NCI-H2029 (cell line): Measurements from ENCODE around the gene TAF3.

ENCODE experiments used
- DNase-seq: peaks from one replicate; lab custom pipeline; 2025; lab: John Stamatoyannopoulos, UW

TAF3 gene

DNA sequence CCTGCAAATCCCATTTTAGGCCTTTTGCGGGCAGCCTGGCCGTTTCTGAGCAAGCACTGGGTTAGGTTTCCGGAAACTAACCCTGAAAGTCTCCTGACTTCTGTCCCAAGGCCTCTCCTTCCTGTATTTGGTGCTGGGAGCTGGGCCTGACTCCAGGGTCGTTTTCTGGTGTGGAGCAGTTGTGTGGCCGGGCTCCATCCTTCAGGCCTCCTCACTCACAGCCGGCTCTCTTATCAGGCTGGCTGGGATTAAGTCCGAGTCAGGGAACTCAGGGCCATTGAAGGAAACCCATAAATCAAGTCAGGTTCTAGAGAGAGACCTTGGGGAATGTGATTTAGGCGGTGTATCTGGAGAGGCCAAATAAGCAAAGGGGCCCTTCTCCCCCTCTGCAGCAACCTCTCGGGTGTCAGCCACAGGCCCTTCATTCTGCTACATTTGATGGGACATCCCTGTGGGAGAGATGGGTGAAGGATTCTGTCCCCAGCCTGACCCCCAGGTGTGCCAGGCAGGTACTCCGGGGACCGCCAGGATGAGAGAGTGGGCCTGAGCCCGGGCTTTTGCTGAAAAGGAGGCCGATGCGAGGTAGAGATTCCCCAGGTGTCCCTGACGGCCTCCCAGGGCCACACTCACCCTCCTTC is 239.4 kb downstream of the TAF3 start:
- no peak for DNase-seq

DNA sequence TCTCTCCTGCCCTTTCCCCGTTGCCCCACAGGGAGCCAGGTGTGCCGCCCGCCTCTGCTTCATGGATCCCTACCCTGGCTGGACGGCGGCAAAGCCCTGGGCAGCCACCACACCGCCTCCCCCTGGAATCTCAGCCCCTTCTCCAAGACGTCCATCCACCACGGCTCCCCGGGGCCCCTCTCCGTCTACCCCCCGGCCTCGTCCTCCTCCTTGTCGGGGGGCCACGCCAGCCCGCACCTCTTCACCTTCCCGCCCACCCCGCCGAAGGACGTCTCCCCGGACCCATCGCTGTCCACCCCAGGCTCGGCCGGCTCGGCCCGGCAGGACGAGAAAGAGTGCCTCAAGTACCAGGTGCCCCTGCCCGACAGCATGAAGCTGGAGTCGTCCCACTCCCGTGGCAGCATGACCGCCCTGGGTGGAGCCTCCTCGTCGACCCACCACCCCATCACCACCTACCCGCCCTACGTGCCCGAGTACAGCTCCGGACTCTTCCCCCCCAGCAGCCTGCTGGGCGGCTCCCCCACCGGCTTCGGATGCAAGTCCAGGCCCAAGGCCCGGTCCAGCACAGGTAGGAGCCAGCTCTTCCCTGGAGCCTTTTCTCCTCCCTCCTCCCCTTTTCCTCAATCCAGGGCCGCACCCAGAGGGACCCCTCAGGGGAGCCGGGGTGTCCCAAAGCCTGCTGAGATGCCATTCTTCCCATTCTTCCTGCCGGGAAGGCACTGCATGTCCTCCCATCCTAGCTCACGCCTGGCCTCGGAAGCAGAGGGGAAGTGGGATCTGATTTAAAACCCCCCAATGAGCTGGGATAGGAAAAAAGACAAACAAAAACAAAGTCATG is 240.2 kb downstream of the TAF3 start:
- DNase-seq = no peak

DNA sequence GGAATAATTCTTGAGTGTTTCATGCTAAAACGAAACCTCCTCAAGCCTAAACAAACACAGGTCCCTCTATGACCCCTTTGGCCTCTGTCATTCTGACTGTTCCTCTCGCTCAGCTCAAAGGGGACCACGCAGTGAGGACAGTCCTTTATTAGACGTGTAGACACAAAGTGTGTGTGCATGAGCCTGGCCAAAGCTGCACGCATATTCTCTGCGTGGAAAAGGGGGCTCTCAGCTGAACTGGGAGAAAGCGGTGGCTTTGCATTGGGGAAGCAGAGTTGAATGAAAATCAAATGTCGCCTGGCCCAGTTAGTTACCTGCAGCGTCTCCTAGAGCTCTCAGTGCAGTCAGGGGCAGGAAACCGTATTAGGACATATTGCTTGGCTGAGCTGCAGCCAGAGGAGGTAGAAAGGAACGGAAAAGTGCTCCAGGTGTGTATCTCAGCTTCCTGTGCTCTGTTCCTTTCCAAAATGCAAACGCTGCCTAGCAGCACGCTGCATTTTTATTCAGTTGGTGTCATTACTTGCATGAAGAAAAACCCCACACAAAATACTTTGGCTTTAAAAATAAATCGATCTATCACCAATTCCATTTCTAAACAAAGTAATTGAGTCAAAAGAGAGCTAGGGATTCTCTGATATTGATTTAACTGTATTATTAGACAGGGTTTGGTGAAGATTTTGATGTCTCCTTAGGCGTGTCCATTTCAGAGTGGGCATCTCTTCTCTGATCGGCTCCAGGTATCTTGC is 241.1 kb downstream of the TAF3 start:
- DNase-seq = no peak

DNA sequence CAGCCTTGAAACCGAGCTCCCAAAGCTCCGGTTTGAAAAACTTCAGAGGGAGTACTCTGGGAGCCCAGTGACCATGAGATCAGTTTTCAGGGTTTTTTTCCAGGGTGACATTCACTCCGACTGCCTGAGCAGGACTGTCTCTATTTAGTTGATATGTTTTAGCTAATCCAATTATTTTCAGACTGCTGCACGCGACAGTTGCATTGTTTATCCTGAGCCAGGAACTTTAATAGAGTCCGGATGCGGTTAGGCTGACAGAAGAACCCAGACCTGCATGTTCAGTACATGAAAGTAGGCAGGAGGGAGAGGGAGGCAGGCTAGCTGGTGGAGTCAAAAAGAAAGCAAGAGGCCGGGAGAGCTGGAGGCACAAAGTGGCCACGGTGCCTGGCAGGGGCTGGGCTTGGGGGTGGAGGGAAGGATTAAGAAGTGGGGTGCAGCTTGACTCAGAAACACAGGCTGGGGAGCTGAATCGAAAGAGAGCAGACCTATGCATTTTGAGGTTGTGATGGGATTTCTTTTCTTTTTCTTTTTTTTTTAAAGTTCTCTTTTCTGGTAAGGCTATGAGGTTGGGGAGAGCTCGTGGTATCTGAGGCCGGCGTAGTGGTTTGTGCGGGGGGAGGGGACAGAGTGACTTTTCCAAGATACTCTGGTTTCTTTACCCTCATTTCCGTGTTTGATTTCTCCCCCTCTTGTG is 241.9 kb downstream of the TAF3 start:
- DNase-seq = no peak

DNA sequence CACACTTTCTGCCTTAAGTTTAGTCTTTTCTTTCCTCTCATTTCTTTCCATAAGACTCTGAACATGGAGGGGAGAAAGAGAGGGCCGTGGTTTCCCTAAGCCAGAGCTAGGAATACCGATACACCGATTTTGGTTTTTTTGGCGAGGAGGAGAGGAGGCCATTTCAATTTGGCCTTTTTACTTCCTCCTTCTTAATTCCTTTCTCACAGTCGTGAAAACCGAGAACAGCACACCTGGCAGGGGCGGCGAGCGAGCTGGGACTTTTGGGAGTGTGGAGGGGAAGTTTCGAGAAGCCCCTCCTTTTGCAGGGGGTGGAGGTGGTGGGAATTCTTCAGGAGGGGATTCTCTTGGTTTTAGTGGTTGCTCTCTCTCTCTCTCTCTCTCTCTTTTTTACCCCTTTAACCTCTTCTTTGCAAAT is 242.4 kb downstream of the TAF3 start:
- DNase-seq = no peak

DNA sequence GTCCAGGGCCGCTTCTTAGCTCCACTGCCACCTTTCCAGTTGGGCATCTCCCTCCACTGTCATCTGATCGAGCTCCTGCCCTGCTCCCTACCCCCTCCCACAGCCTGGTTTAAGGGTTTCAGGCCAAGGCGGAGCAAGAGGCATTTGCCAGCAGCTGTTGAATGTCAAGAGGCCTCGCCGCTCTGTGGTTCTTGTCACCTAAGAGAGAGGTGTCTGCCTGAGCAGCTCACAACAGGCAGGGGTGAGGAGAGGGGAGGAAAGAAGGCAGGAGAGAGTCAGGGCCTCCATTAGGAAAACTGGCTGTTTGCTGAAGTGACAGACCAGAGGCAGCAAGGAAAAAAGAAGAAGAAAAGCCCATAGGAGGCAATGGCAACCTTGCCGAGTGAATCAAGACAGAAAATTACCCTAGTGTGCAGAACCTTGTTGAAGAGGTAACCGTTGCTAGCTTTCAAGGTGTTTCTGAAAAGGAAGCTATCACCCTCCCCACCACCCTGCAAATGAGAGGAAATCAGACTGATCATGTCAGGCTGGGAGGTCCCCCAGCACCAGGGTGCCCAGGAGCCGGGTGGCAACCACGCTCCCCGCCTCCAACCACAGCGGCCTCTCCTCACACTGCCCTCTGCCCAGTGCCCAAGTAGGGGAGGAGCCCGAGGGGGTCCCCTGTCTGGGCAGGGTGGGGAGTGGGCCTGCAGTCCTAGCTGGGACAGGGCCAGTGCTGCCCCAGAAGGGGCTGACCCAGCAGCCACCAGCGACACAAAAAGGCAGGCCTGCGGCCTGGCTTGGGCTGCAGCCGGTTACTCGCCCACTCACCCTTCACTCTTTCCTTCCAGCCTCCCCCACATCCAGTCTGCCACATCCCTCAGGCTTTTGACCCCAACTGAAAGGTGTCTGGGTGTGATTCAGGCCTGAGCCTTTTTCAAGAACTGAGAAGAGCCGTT is 243.2 kb downstream of the TAF3 start:
- no peak for DNase-seq

DNA sequence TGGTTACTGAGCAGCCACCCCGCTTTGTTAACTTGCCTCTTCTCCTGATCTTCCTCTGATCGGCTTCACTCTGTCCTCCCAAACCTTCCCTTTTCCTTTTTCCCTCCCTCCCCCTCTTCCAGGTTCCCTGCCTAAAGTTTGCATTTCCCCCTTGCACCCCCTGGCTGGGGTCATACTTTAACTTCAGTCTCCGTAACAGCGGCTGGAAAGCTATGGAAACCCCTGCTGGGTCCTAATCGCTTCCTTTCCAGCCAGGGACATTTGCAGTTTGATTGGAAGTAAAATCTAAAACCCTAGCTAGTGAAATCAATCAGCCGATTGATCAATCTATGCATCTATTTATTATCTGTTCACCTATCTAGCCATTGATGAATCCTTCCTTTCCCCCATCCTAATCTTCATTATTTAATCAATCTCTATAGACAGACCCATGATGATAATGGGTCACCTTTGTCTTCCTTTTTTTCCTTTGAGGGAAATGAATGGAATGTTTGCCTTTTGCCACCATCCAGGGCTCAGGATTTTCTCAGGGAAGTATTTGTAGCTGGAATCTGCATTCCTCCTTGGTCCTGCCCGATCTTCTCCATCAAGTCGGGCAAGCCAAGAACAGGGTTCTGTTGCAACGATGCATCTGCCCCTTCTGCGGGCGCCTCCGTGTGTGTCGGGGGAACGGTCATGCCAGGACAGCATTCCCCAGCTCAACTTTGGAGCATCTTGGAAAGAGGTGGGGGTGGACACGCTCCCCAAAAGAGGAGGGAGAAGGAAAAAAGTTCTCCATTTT is 245.0 kb downstream of the TAF3 start:
- no peak for DNase-seq

DNA sequence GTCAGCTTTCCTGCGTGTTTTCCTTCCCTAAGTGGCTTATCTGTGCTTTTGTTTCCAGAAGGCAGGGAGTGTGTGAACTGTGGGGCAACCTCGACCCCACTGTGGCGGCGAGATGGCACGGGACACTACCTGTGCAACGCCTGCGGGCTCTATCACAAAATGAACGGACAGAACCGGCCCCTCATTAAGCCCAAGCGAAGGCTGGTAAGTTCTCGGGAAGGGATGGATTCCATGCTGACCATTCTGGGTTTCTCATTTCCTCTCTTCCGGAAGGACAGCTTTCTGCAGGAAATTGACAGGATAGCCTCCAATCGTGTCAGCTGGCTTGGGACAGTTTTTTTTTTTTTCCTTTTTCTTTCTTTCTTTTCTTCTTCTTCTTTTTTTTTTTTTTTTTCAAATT is 245.6 kb downstream of the TAF3 start:
- DNase-seq = no peak

DNA sequence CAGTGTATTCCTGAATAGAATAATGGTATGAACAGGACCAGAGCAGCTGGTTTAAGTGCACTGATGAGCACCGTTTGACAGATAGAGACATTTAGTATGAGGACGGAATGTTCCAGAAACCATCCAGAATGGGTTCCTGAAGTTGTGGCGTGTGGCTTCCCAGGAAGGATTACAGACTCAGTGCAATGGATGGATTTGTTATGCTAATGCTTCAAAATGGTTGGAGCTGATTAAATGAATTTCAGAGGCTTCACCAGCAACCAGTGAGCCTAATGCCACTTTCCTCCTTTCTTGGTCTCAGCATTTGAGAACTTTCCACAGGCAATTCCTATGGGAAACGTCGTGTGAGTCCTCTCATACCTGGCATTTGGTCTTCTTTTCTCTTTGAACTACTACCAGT is 246.1 kb downstream of the TAF3 start:
- DNase-seq = no peak

DNA sequence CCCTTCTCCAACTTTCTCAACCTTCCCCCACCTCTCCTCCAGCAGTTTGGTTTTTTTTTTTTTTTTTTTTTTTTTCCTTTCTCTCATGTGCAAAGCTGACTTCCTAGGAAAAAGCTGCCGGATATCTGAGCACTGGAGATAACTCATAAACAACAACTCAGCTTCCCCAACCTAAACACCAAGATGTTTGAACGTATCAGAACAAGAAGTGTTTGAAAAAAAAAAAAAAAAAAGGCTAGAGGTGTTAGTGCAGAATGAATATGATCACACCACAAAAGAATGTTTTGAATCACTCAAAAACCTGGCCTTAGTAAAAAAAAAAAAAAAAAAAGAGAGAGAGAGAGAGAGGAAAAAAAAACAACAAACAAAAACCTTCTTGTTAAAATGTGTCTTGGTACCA is 247.3 kb downstream of the TAF3 start:
- no peak for DNase-seq

DNA sequence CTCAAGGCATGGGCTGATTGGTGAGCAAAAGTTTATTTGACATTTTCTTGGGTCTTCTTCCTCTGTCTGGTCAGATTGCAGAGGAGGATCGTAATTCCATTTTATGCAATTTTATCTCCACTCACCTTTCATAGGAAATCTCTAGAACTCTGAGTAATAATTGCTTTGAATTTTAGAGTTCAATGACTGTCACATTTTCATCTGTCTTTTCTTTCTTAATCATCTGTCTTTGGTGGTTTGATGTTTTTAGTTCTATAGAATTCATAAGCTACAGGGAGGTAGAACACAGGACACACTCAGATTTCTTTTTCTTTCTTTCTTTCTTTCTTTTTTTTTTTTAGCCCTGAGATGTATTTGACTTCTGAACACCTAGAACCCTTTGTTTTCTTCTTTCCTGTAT is 247.8 kb downstream of the TAF3 start:
- no peak for DNase-seq
